B cell (primary cell): ENCODE results near the gene RAD51B. TPM values are rescaled to one million over a fixed set of nuclear protein-coding genes. Genes with fewer than 3 reads are reported as not detected.

Experiments
- ATAC-seq: fragments of 200-7000 bp; cut with Tn5 transposase; one replicate; pipeline ENCODE4 v1.10.0; 2021; ENCODE audit warnings: low read depth, mild to moderate bottlenecking, moderate number of reproducible peaks, moderate library complexity
- CTCF ChIA-PET: fragments of 350-600 bp; sonication (Branson Sonifier 250); formaldehyde crosslinking; loops from one replicate; lab custom pipeline; 2021; ENCODE audit warnings: antibody characterized with exemption, inconsistent platforms; lab: Charles Lee
- POLR2A ChIA-PET: fragments of 350-600 bp; sonication (Branson Sonifier 250); formaldehyde crosslinking; loops from one replicate; lab custom pipeline; 2021; ENCODE audit warnings: antibody characterized with exemption; lab: Charles Lee
- DNase-seq: peaks from one replicate; pipeline ENCODE4 v3.0.0; 2013
- H2AFZ ChIP-seq: 2 replicates; pipeline ENCODE4 v1.6.1; 2012; ENCODE audit warnings: mild to moderate bottlenecking, low read depth, low read length; ENCODE audit not compliant: insufficient read depth, poor library complexity, severe bottlenecking
- H3K27ac ChIP-seq, 2 donors: 1 replicate in 1 of 2; 2 replicates in 1 of 2; pipeline ENCODE4 v1.5.1; 2012 to 2013; ENCODE audit warnings: low read length in 2 of 2, mild to moderate bottlenecking in 2 of 2, moderate library complexity in 1 of 2
- H3K27me3 ChIP-seq, 4 experiments: fragments of 200-600 bp in 1 of 4; sonication (generic) in 1 of 4; replicated peaks in 1 of 4; 1 replicate in 2 of 4; 2 replicates in 2 of 4; pipeline versions ENCODE4 v1.6.1 to v1.7.0; 2013 to 2016; ENCODE audit warnings: low read length in 3 of 4, mild to moderate bottlenecking in 2 of 4, mixed read lengths in 1 of 4, moderate library complexity in 1 of 4; ENCODE audit not compliant: insufficient read depth in 4 of 4, control insufficient read depth in 3 of 4; ENCODE audit errors: control extremely low read depth in 1 of 4
- H3K36me3 ChIP-seq, 2 experiments: replicated peaks in 1 of 2; 1 replicate in 1 of 2; 2 replicates in 1 of 2; pipeline versions ENCODE4 v1.6.1 to v1.7.1; 2013; ENCODE audit warnings: low read length in 1 of 2; ENCODE audit not compliant: insufficient read depth in 2 of 2, control insufficient read depth in 1 of 2; ENCODE audit errors: control extremely low read depth in 1 of 2, extremely low read depth in 1 of 2
- H3K4me1 ChIP-seq, 2 donors: fragments of 200-600 bp in 1 of 2; sonication (generic) in 1 of 2; 1 replicate in 1 of 2; 2 replicates in 1 of 2; pipeline versions ENCODE4 v1.5.1 to v1.6.1; 2013 to 2017; ENCODE audit warnings: low read length in 2 of 2; ENCODE audit not compliant: control insufficient read depth in 2 of 2, insufficient read depth in 2 of 2
- H3K4me2 ChIP-seq: replicated peaks from 2 replicates; pipeline ENCODE3; 2012; ENCODE audit warnings: mild to moderate bottlenecking, low read depth, low read length; ENCODE audit not compliant: poor library complexity, severe bottlenecking
- H3K4me3 ChIP-seq, 5 experiments: fragments of 200-600 bp in 1 of 5; sonication (generic) in 1 of 5; 1 replicate in 3 of 5; 2 replicates in 2 of 5; pipeline versions ENCODE4 v1.5.1 to v1.7.0; 2011 to 2016; ENCODE audit warnings: low read length in 4 of 5, mild to moderate bottlenecking in 4 of 5, low read depth in 2 of 5, control low read depth in 1 of 5, moderate library complexity in 1 of 5; ENCODE audit not compliant: insufficient read depth in 1 of 5; ENCODE audit errors: control extremely low read depth in 1 of 5, extremely low read depth in 1 of 5
- H3K79me2 ChIP-seq: fragments of 200-600 bp; sonication (generic); one replicate; pipeline ENCODE4 v1.6.0; 2016; ENCODE audit warnings: low read length; ENCODE audit not compliant: control insufficient read depth, insufficient read depth
- H3K9ac ChIP-seq: fragments of 200-600 bp; sonication (generic); 2 replicates; pipeline ENCODE4 v1.6.1; 2017; ENCODE audit warnings: mild to moderate bottlenecking, low read length, moderate library complexity
- H3K9me3 ChIP-seq, 3 donors: one replicate each; pipeline versions ENCODE4 v1.6.1 to v1.7.1; 2013; ENCODE audit warnings: low read length in 2 of 3; ENCODE audit not compliant: control insufficient read depth in 2 of 3, insufficient read depth in 1 of 3; ENCODE audit errors: control extremely low read depth in 1 of 3
- H4K20me1 ChIP-seq: 2 replicates; pipeline ENCODE4 v1.6.0; 2012; ENCODE audit warnings: mild to moderate bottlenecking, low read length; ENCODE audit not compliant: insufficient read depth, control insufficient read depth, poor library complexity, severe bottlenecking
- H3K27ac Mint-ChIP-seq: one replicate; pipeline ENCODE4 v1.8.0; 2021; ENCODE audit warnings: mixed read lengths
- H3K27me3 Mint-ChIP-seq: one replicate; pipeline ENCODE4 v1.8.0; 2021; ENCODE audit warnings: mixed read lengths
- H3K4me1 Mint-ChIP-seq: one replicate; pipeline ENCODE4 v1.8.0; 2021; ENCODE audit warnings: mixed read lengths
- H3K4me3 Mint-ChIP-seq: one replicate; pipeline ENCODE4 v1.8.0; 2021; ENCODE audit warnings: mixed read lengths
- H3K9me3 Mint-ChIP-seq: one replicate; pipeline ENCODE4 v1.8.0; 2022; ENCODE audit warnings: mixed read lengths; ENCODE audit not compliant: insufficient read depth
- EZH2 ChIP-seq: IDR thresholded peaks from 2 replicates; pipeline ENCODE4 v1.6.1; 2012; ENCODE audit warnings: borderline replicate concordance, low read depth, mild to moderate bottlenecking, moderate library complexity, low read length; ENCODE audit not compliant: insufficient read depth, poor library complexity, severe bottlenecking
- WGBS: methylation state at CpG from one replicate; pipeline ENCODE4 v1.1.5; 2013; ENCODE audit warnings: missing lambda C conversion rate; ENCODE audit not compliant: insufficient coverage; 5-methylcytosine and 5-hydroxymethylcytosine counted together
- intact Hi-C: fragments of 100-400 bp; cut with micrococcal nuclease; formaldehyde crosslinking; loops from one replicate; pipeline ENCODE4 v1.10.0; 2022
- polyA plus RNA-seq: library from polyadenylated mRNA; depleted of rRNA; stranded (reverse); fragments of >200 nt; gene quantifications from 2 replicates; pipeline ENCODE4 v1.2.3, GENCODE V29; 2012
- total RNA-seq, 2 donors: library from RNA; stranded (reverse); fragments of 120-200 nt in 1 of 2; gene quantifications; 1 replicate in 1 of 2; 2 replicates in 1 of 2; pipeline versions ENCODE4 v1.2.3 to v1.2.4, GENCODE V29; 2013 to 2022
- TF ChIP-seq, protein P1 (sequence below): fragments of 200-600 bp; IDR thresholded peaks from one replicate; pipeline ENCODE4 v1.8.0; 2022; ENCODE audit warnings: antibody characterized with exemption, mild to moderate bottlenecking

RAD51B gene
- total and polyA plus RNA-seq, 2 donors (not counting 1 experiment from before 2014, with no cell fraction given) = 6.5 to 60.6 TPM

DNA sequence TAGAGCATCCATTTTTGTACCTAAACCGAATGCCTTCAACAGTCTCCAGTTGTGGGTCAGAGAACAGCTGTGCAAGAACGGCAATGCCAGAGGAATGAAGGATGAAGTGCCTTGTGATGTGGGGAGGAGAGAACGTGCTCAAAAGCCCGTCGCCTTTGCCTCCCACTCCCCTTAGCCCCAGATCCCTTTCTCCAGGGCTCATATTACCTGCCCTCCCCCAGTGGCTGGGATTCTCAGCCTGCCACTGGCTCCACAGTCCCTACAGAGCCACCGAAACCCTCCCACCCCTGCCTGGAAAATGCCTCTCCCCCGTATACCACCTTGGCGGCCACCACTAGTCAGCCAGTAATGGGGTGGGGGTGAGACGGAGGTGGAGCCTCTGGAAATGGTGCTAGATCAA, 814.8 kb downstream of the RAD51B start:
- H4K20me1 ChIP-seq = no peaks in the 10 kb centered on the region
- no peak overlapping the region for H3K4me3 ChIP-seq
- WGBS = 83% methylated on average over 4 of the region's 9 CpGs
- Mint-ChIP-seq H3K27ac (no peak overlapping the region), H3K4me3 (no peak overlapping the region), H3K27me3 (no peaks in the 10 kb centered on the region), H3K4me1 (peaks cover 13% of the 10 kb centered on the region), H3K9me3 (no peaks in the 10 kb centered on the region)
- ChIA-PET POLR2A (no interaction called here), CTCF (no interaction called here)
- no peaks in the 10 kb centered on the region for H3K79me2 ChIP-seq
- no peak for DNase-seq
- intact Hi-C loops = loop anchor here (5.0 kb wide), 1 partner anchor 153 kb away; no protein-coding TSS in a partner anchor
- no peaks in the 10 kb centered on the region for H3K27me3 ChIP-seq
- H2AFZ ChIP-seq = no peak overlapping the region
- H3K4me2 ChIP-seq = no peak overlapping the region
- TF ChIP-seq, protein P1, sequence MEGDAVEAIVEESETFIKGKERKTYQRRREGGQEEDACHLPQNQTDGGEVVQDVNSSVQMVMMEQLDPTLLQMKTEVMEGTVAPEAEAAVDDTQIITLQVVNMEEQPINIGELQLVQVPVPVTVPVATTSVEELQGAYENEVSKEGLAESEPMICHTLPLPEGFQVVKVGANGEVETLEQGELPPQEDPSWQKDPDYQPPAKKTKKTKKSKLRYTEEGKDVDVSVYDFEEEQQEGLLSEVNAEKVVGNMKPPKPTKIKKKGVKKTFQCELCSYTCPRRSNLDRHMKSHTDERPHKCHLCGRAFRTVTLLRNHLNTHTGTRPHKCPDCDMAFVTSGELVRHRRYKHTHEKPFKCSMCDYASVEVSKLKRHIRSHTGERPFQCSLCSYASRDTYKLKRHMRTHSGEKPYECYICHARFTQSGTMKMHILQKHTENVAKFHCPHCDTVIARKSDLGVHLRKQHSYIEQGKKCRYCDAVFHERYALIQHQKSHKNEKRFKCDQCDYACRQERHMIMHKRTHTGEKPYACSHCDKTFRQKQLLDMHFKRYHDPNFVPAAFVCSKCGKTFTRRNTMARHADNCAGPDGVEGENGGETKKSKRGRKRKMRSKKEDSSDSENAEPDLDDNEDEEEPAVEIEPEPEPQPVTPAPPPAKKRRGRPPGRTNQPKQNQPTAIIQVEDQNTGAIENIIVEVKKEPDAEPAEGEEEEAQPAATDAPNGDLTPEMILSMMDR = no peak
- no peak for TF ChIP-seq EZH2
- no peaks in the 10 kb centered on the region for H3K9me3 ChIP-seq
- H3K9ac ChIP-seq = no peak overlapping the region
- H3K36me3 ChIP-seq = no peaks in the 10 kb centered on the region
- H3K4me1 ChIP-seq = peaks cover 12 to 20% of the 10 kb centered on the region in 2 donors
- ATAC-seq = no peak
- H3K27ac ChIP-seq = no peak overlapping the region

DNA sequence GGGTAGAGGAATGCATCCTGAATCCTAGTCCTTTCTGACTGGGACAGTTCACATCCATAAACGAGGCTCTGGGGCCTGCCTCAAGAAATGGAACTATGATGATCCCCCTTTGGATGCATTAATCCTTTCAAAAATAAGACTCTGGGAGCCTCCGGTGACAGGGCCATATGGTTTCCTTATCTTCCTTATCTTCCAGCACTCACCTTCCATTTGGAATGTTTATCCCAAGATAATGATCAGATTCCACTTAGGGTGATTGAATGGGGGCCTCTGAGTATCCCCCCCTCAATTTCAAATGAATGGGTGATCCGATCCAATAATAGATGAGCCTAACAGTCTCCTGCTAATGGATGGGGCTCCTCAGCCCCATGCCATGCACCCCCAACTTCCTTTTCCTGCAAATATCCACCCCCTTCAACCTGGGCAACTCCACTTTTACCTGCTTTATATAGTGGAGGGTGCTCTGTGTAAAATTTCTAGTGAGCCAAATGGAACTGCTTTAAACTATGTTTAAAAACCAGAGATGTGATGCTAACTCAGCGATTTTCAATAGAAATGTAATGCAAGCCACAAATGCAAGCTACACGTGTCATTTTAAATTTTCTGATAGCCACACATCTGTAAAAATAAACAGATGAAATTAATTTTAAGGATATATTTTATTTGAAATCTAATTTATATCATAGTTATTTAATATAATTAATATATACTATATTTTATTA, 815.5 kb downstream of the RAD51B start:
- WGBS = 71% methylated on average over 1 of the region's 5 CpGs
- Histone ChIP-seq H3K9me3 (no peaks in the 10 kb centered on the region), H3K27me3 (no peaks in the 10 kb centered on the region), H3K4me2 (no peak overlapping the region), H3K27ac (no peak overlapping the region), H3K4me1 (peaks cover 12 to 19% of the 10 kb centered on the region in 2 donors), H4K20me1 (no peaks in the 10 kb centered on the region), H3K36me3 (no peaks in the 10 kb centered on the region), H3K4me3 (no peak overlapping the region), H3K79me2 (no peaks in the 10 kb centered on the region), H3K9ac (no peak overlapping the region), H2AFZ (no peak overlapping the region)
- Mint-ChIP-seq H3K27me3 (no peaks in the 10 kb centered on the region), H3K4me3 (no peak overlapping the region), H3K27ac (no peak overlapping the region), H3K4me1 (peaks cover 13% of the 10 kb centered on the region), H3K9me3 (no peaks in the 10 kb centered on the region)
- POLR2A ChIA-PET = no interaction called here
- intact Hi-C loops = loop anchor here (5.0 kb wide), 1 partner anchor 152 kb away; no protein-coding TSS in a partner anchor
- CTCF ChIA-PET = no interaction called here
- DNase-seq (no peak), ATAC-seq (no peak)
- no peak for TF ChIP-seq EZH2
- TF ChIP-seq, protein P1 = no peak
